Measurements from ENCODE around the gene IL10RA.

DNA sequence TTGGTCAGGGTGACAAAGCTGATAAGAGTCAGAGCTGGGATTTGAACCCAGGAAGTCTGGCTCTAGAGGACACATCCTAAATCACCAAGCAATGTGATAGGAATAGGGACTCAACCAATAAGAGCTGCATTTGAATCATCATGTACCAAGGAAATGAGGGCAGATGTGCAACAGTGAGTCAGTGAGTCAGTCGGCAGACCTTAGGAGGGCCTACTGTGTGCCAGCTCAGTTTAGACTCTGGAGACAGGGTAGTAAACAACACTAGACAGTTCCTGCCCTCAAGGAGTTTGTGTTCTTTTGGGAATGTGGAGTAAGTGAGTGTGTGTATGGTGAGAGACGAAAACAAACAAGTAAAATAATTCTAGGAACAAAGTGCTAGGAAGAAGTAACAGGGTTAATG is 11.2 kb downstream of the IL10RA start:
- TF ChIP-seq, protein P1, sequence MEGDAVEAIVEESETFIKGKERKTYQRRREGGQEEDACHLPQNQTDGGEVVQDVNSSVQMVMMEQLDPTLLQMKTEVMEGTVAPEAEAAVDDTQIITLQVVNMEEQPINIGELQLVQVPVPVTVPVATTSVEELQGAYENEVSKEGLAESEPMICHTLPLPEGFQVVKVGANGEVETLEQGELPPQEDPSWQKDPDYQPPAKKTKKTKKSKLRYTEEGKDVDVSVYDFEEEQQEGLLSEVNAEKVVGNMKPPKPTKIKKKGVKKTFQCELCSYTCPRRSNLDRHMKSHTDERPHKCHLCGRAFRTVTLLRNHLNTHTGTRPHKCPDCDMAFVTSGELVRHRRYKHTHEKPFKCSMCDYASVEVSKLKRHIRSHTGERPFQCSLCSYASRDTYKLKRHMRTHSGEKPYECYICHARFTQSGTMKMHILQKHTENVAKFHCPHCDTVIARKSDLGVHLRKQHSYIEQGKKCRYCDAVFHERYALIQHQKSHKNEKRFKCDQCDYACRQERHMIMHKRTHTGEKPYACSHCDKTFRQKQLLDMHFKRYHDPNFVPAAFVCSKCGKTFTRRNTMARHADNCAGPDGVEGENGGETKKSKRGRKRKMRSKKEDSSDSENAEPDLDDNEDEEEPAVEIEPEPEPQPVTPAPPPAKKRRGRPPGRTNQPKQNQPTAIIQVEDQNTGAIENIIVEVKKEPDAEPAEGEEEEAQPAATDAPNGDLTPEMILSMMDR (IDR thresholded peaks at IDR 0.05 in 8 of 11, conservative IDR thresholded peaks at IDR 0.05 in 3 of 11), result no peak
- no peak for TF ChIP-seq POLR2A (IDR thresholded peaks at IDR 0.05)

All from spleen (tissue), 7 donors.